ENCODE results near the gene ACOXL.

Gene ACOXL

GRCh38 chr2:110864176-110864575 is 131.8 kb downstream of the ACOXL start:
- TF ChIP-seq ZNF138 (tag by site-specific recombination; IDR thresholded peaks at IDR 0.05; ENCODE audit: borderline replicate concordance) (no peak), KLF10 (tag by site-specific recombination; IDR thresholded peaks at IDR 0.05) (no peak), ZNF521 (tag by site-specific recombination; IDR thresholded peaks at IDR 0.05) (no peak), ZNF692 (tag by site-specific recombination; IDR thresholded peaks at IDR 0.05) (no peak), ZSCAN30 (tag by site-specific recombination; IDR thresholded peaks at IDR 0.05) (no peak), ZNF664 (tag by site-specific recombination; IDR thresholded peaks at IDR 0.05) (no peak), ZNF76 (tag by site-specific recombination; IDR thresholded peaks at IDR 0.05; ENCODE audit: borderline replicate concordance, low read depth) (no peak), ZNF514 (tag by site-specific recombination; IDR thresholded peaks at IDR 0.05) (no peak), ZNF571 (tag by site-specific recombination; IDR thresholded peaks at IDR 0.05) (no peak), ZBTB26 (tag by site-specific recombination; optimal IDR thresholded peaks at IDR 0.05) (no peak), ZNF776 (tag by site-specific recombination; IDR thresholded peaks at IDR 0.05; ENCODE audit: borderline replicate concordance) (no peak), ZNF645 (tag by site-specific recombination; IDR thresholded peaks at IDR 0.05) (no peak), ZNF302 (tag by site-specific recombination; IDR thresholded peaks at IDR 0.05; ENCODE audit: low read depth) (no peak), KLF9 (tag by site-specific recombination; IDR thresholded peaks at IDR 0.05; ENCODE audit: low read depth) (no peak), ZNF623 (tag by site-specific recombination; IDR thresholded peaks at IDR 0.05) (no peak), ZBTB6 (tag by site-specific recombination; IDR thresholded peaks at IDR 0.05) (no peak)
- CTCF ChIA-PET = no interaction called here

GRCh38 chr2:110864731-110865130 is 132.4 kb downstream of the ACOXL start:
- Histone ChIP-seq H3K9me3 (ENCODE audit: control insufficient read depth, insufficient read depth, low read depth, low read length) (no peaks in the 10 kb centered on the region), H3K4me3 (ENCODE audit: low read depth, low read length) (no peak overlapping the region), H3K27ac (ENCODE audit: extremely low read depth, low read depth, low read length) (no peak overlapping the region), H3K4me1 (ENCODE audit: control insufficient read depth, insufficient read depth, low read length) (no peaks in the 10 kb centered on the region), H3K36me3 (ENCODE audit: control insufficient read depth in 2 of 2, insufficient read depth in 1 of 2, low read length in 2 of 2) (no peaks in the 10 kb centered on the region)
- CTCF ChIA-PET = no interaction called here
- POLR2A ChIA-PET = no interaction called here
- TF ChIP-seq SP7 (tag by site-specific recombination; IDR thresholded peaks at IDR 0.05) (no peak), ZNF664 (tag by site-specific recombination; IDR thresholded peaks at IDR 0.05) (no peak), ZNF776 (tag by site-specific recombination; IDR thresholded peaks at IDR 0.05; ENCODE audit: borderline replicate concordance) (no peak), ZNF76 (tag by site-specific recombination; IDR thresholded peaks at IDR 0.05; ENCODE audit: borderline replicate concordance, low read depth) (no peak), ZNF354C (tag by site-specific recombination; IDR thresholded peaks at IDR 0.05; ENCODE audit: borderline replicate concordance, low read depth) (no peak), REST (tag by site-specific recombination; IDR thresholded peaks at IDR 0.05) (no peak), ZNF2 (tag by site-specific recombination; IDR thresholded peaks at IDR 0.05) (no peak), ZBTB1 (tag by site-specific recombination; IDR thresholded peaks at IDR 0.05) (no peak), ZNF558 (tag by site-specific recombination; IDR thresholded peaks at IDR 0.05) (no peak), ZNF184 (tag by site-specific recombination; IDR thresholded peaks at IDR 0.05) (no peak), PATZ1 (tag by site-specific recombination; IDR thresholded peaks at IDR 0.05) (no peak), YY2 (tag by site-specific recombination; IDR thresholded peaks at IDR 0.05) (no peak), ZBTB17 (tag by site-specific recombination; IDR thresholded peaks at IDR 0.05) (no peak)

More at GRCh38 chr2:110864176-110864575, 131.8 kb downstream of the ACOXL start:
- H3K9me3 ChIP-seq (ENCODE audit: control insufficient read depth, insufficient read depth, low read depth, low read length) = no peaks in the 10 kb centered on the region
- no peaks in the 10 kb centered on the region for H3K4me1 ChIP-seq (ENCODE audit: control insufficient read depth, insufficient read depth, low read length)
- H3K36me3 ChIP-seq (ENCODE audit: control insufficient read depth in 2 of 2, insufficient read depth in 1 of 2, low read length in 2 of 2) = no peaks in the 10 kb centered on the region
- H3K27ac ChIP-seq (ENCODE audit: extremely low read depth, low read depth, low read length) = no peak overlapping the region
- no peak overlapping the region for H3K4me3 ChIP-seq (ENCODE audit: low read depth, low read length)
- POLR2A ChIA-PET = no interaction called here

All from HEK293 (cell line).